ENCODE measurements around the gene RHOD.
A peak's percentile ranks its signal among the peaks of the same experiment; 100 is the strongest.

RHOD gene

GRCh38 chr11:67062526-67063373 lies 6.1 kb downstream of the RHOD start:
- ATAC-seq = no peak

- no peak for ATAC-seq
Measured at GRCh38 chr11:67066333-67066709, 9.7 kb downstream of the RHOD start.

- ATAC-seq = peak; percentile 83 to 88
Measured at GRCh38 chr11:67071420-67072284, 15.0 kb downstream of the RHOD start.

- no peak for ATAC-seq
Measured at GRCh38 chr11:67072295-67072694, 15.6 kb downstream of the RHOD start.

GRCh38 chr11:67073908-67074307 lies 17.3 kb downstream of the RHOD start:
- ATAC-seq = no peak

- ATAC-seq = no peak
Measured at GRCh38 chr11:67076202-67076601, 19.6 kb downstream of the RHOD start.

- peak; percentile 61 to 71 for ATAC-seq
Measured at GRCh38 chr11:67079065-67079705, 22.5 kb downstream of the RHOD start.

GRCh38 chr11:67082071-67082791 lies 25.6 kb downstream of the RHOD start:
- no peak for ATAC-seq

GRCh38 chr11:67083786-67084366 lies 27.2 kb downstream of the RHOD start:
- ATAC-seq = no peak

- no peak for ATAC-seq
Measured at GRCh38 chr11:67085617-67086016, 29.0 kb downstream of the RHOD start.

GRCh38 chr11:67090717-67091116 lies 34.1 kb downstream of the RHOD start:
- ATAC-seq = no peak

- ATAC-seq = no peak
Measured at GRCh38 chr11:67095214-67095507, 38.5 kb downstream of the RHOD start.

GRCh38 chr11:67098799-67099429 lies 42.3 kb downstream of the RHOD start:
- no peak for ATAC-seq

- ATAC-seq = peak; percentile 13 to 27
Measured at GRCh38 chr11:67099831-67100324, 43.2 kb downstream of the RHOD start.

- ATAC-seq = no peak
Measured at GRCh38 chr11:67102664-67103063, 46.0 kb downstream of the RHOD start.

- ATAC-seq = no peak
Measured at GRCh38 chr11:67105964-67106363, 49.3 kb downstream of the RHOD start.

GRCh38 chr11:67111261-67111660 lies 54.6 kb downstream of the RHOD start:
- ATAC-seq = no peak

- ATAC-seq = peak in 1 of 2 donors; percentile 16
Measured at GRCh38 chr11:67113231-67113721, 56.6 kb downstream of the RHOD start.

- no peak for ATAC-seq
Measured at GRCh38 chr11:67114275-67114896, 57.7 kb downstream of the RHOD start.

- no peak for ATAC-seq
Measured at GRCh38 chr11:67116758-67117105, 60.1 kb downstream of the RHOD start.

- no peak for ATAC-seq
Measured at GRCh38 chr11:67117176-67117575, 60.5 kb downstream of the RHOD start.

Measured in activated CD4-positive, CD25-positive, alpha-beta regulatory T cell treated with anti-CD3 and anti-CD28 coated beads, Interleukin-2, amount 50 U/mL, for 24 hours (primary cell).